Keratinocyte (primary cell): ENCODE measurements around the gene EXOC4. TPM values are rescaled to one million over a fixed set of nuclear protein-coding genes. Genes with fewer than 3 reads are reported as not detected.

Experiments
- DNase-seq: peaks from one replicate; pipeline ENCODE4 v3.0.0-alpha.2; 2011; ENCODE audit warnings: low read depth, missing footprints, low spot score
- FAIRE-seq: peaks from 2 replicates; lab custom pipeline; 2011; peaks lifted over from hg19 to GRCh38; lab: Jason Lieb, UNC
- H2AFZ ChIP-seq: 2 replicates; pipeline ENCODE4 v1.6.0; 2012; ENCODE audit warnings: low read length, control low read depth, inconsistent platforms; ENCODE audit not compliant: control insufficient read depth
- H3K27ac ChIP-seq: 2 replicates; pipeline ENCODE4 v1.5.1; 2011; ENCODE audit warnings: low read length; ENCODE audit not compliant: control insufficient read depth, insufficient read depth
- H3K27me3 ChIP-seq: 3 replicates; pipeline ENCODE4 v1.6.0; 2011; ENCODE audit warnings: low read length; ENCODE audit not compliant: control insufficient read depth, insufficient read depth; ENCODE audit errors: extremely low read depth
- H3K36me3 ChIP-seq, 2 experiments: 2 replicates in 1 of 2; 3 replicates in 1 of 2; pipeline ENCODE4 v1.5.1; 2011; ENCODE audit warnings: low read length in 2 of 2, mild to moderate bottlenecking in 1 of 2; ENCODE audit not compliant: control insufficient read depth in 2 of 2, insufficient read depth in 2 of 2; ENCODE audit errors: extremely low read depth in 1 of 2
- H3K4me1 ChIP-seq: 3 replicates; pipeline ENCODE4 v1.5.1; 2011; ENCODE audit warnings: low read length; ENCODE audit not compliant: control insufficient read depth, insufficient read depth; ENCODE audit errors: extremely low read depth
- H3K4me2 ChIP-seq: 3 replicates; pipeline ENCODE4 v1.6.0; 2011; ENCODE audit warnings: low read depth, low read length; ENCODE audit not compliant: control insufficient read depth, insufficient read depth; ENCODE audit errors: extremely low read depth
- H3K4me3 ChIP-seq, 3 experiments: fragments of 200-600 bp in 1 of 3; sonication (generic) in 1 of 3; 2 replicates in 2 of 3; 3 replicates in 1 of 3; pipeline ENCODE4 v1.5.1; 2011 to 2016; ENCODE audit warnings: low read length in 3 of 3, mild to moderate bottlenecking in 3 of 3, control low read depth in 2 of 3, inconsistent platforms in 1 of 3, low read depth in 1 of 3, mixed read lengths in 1 of 3, mixed run types in 1 of 3, moderate library complexity in 1 of 3; ENCODE audit not compliant: control insufficient read depth in 2 of 3, insufficient read depth in 2 of 3; ENCODE audit errors: extremely low read depth in 1 of 3
- H3K79me2 ChIP-seq: 2 replicates; pipeline ENCODE4 v1.6.0; 2012; ENCODE audit warnings: low read length; ENCODE audit not compliant: control insufficient read depth, insufficient read depth
- H3K9ac ChIP-seq: 3 replicates; pipeline ENCODE4 v1.6.0; 2011; ENCODE audit warnings: low read length; ENCODE audit not compliant: control insufficient read depth, insufficient read depth; ENCODE audit errors: extremely low read depth
- H3K9me1 ChIP-seq: 3 replicates; pipeline ENCODE4 v1.6.0; 2011; ENCODE audit warnings: low read length; ENCODE audit not compliant: control insufficient read depth, insufficient read depth; ENCODE audit errors: extremely low read depth
- H3K9me3 ChIP-seq: 2 replicates; pipeline ENCODE4 v1.5.1; 2012; ENCODE audit warnings: low read depth, low read length; ENCODE audit not compliant: control insufficient read depth
- H4K20me1 ChIP-seq: 3 replicates; pipeline ENCODE4 v1.6.0; 2011; ENCODE audit warnings: low read length; ENCODE audit not compliant: control insufficient read depth, insufficient read depth; ENCODE audit errors: extremely low read depth
- CTCF ChIP-seq, 3 experiments: IDR thresholded peaks in 1 of 3; conservative IDR thresholded peaks in 1 of 3; optimal IDR thresholded peaks in 1 of 3; 2 replicates in 2 of 3; 3 replicates in 1 of 3; pipeline versions ENCODE3 to v1.5.1; 2011; ENCODE audit warnings: low read length in 3 of 3, mild to moderate bottlenecking in 3 of 3, moderate library complexity in 2 of 3, control low read depth in 1 of 3, inconsistent platforms in 1 of 3; ENCODE audit not compliant: insufficient read depth in 2 of 3; ENCODE audit errors: extremely low read depth in 1 of 3
- EZH2 ChIP-seq: IDR thresholded peaks from one replicate; pipeline ENCODE4 v1.6.1; 2012; ENCODE audit warnings: inconsistent platforms, mild to moderate bottlenecking, low read length, moderate library complexity
- dilution Hi-C: fragments of 300-500 bp; cut with MboI; formaldehyde crosslinking; loops from one replicate; pipeline ENCODE4 v1.7.0; 2020; ENCODE audit warnings: low sequenced_read_pairs; ENCODE audit not compliant: extremely low pct_ligation_motif_present
- polyA plus RNA-seq, 5 experiments: library from polyadenylated mRNA; depleted of rRNA in 3 of 5; stranded (reverse) in 3 of 5; stranded (forward) in 1 of 5; unstranded in 1 of 5; fragments of >200 nt; gene quantifications; 1 replicate in 1 of 5; 2 replicates in 3 of 5; 3 replicates in 1 of 5; pipeline versions ENCODE4 v1.2.1 to v1.2.3, GENCODE V29; 2011 to 2012; ENCODE audit warnings: missing spikeins in 2 of 5, low read depth in 1 of 5, low replicate concordance in 1 of 5

Gene EXOC4
- polyA plus RNA-seq, 1 donor (not counting 4 experiments of a cell fraction or from before 2014, with no cell fraction given), result 52.6 TPM

DNA sequence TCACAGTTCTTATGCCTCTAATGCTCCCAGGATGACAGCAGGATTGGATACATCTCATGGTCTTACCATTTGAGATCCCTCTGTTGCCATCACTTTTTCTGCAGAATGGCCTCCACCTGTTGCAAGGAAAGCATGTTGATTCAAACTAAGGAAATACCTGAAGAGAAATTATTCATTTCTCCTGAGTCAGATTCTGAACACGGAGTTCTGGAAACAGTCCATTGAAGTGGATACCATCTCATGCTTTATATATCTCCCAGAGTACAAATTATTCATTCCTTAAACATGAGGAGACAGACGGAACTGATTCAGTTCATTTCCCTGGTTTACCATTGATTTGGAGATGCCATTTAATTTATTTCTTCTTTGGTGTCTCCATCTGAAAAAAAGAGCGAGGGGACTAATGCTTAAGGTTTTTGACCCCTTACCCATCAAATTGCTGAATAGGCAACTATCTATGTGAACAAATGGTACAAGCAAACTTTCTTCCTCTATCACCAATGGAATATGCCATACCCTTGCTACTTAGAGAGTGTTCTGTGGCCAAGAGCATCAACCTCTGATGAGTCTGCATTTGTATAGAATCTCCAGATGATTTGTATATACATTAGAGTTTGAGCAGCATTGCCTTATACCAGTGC lies 569.2 kb downstream of the EXOC4 start:
- Histone ChIP-seq H3K9me1 (no peaks in the 10 kb centered on the region), H3K79me2 (no peaks in the 10 kb centered on the region), H3K27ac (no peak overlapping the region), H2AFZ (no peak overlapping the region), H3K4me3 (no peak overlapping the region), H3K4me1 (peaks cover 9% of the 10 kb centered on the region), H4K20me1 (no peaks in the 10 kb centered on the region), H3K36me3 (peaks cover 0 to 5% of the 10 kb centered on the region in 2 experiments), H3K4me2 (no peak overlapping the region), H3K9me3 (no peaks in the 10 kb centered on the region), H3K9ac (no peak overlapping the region), H3K27me3 (no peaks in the 10 kb centered on the region)
- dilution Hi-C loops, result no loop called here
- DNase-seq (no peak), FAIRE-seq (peak; percentile 5)
- no peak for TF ChIP-seq EZH2
- no peak for TF ChIP-seq CTCF (optimal IDR thresholded peaks at IDR 0.05 in 1 of 3, IDR thresholded peaks at IDR 0.05 in 1 of 3, conservative IDR thresholded peaks at IDR 0.05 in 1 of 3; ENCODE audit: extremely low read depth in 1 of 3, insufficient read depth in 2 of 3, low read length in 3 of 3)

DNA sequence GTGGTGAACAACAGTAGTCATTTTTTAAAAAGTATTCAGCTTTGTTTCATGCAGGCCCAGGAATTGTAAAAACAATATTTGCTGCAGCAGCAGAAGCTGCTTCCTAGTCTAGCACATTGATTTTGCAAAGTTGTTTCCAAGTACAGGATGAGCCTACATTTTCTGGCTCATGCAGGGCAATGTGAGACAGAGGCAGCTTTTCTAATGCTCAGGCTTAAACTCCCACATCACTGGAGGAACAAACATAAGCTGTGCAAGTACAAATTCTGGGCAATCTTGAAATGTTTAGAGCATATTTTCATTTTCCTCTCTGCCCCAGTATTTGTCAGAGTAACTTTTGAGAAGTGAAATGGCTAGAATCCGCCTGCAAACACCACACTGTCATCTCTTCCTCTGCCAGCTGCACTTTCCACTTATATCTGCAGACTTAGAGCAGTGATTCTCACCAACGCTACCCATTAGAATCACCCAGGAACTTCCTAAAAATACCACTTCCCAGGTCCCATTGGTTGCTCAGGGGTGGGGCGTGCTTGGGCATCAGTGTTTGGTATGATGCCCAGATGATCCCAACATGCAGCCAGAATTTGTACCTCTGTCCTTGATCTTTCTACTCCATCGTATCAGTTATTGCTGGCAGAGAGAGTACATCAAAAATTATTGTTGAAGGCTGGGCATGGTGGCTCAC lies 570.1 kb downstream of the EXOC4 start:
- dilution Hi-C loops, result no loop called here
- no peak for FAIRE-seq
- Histone ChIP-seq H3K36me3 (peaks cover 0 to 5% of the 10 kb centered on the region in 2 experiments), H3K9me3 (no peaks in the 10 kb centered on the region), H3K4me1 (peaks cover 12% of the 10 kb centered on the region), H3K27ac (no peak overlapping the region), H3K9ac (no peak overlapping the region), H3K4me3 (no peak overlapping the region), H3K4me2 (no peak overlapping the region), H2AFZ (no peak overlapping the region), H3K27me3 (no peaks in the 10 kb centered on the region), H3K9me1 (no peaks in the 10 kb centered on the region), H4K20me1 (no peaks in the 10 kb centered on the region), H3K79me2 (no peaks in the 10 kb centered on the region)
- TF ChIP-seq CTCF (optimal IDR thresholded peaks at IDR 0.05 in 1 of 3, IDR thresholded peaks at IDR 0.05 in 1 of 3, conservative IDR thresholded peaks at IDR 0.05 in 1 of 3; ENCODE audit: extremely low read depth in 1 of 3, insufficient read depth in 2 of 3, low read length in 3 of 3) (no peak), EZH2 (no peak)
- no peak for DNase-seq
